Naive thymus-derived CD4-positive, alpha-beta T cell (primary cell): ENCODE data around the gene PKD2L2. TPM values are rescaled to one million over a fixed set of nuclear protein-coding genes. Genes with fewer than 3 reads are reported as not detected.
A peak's percentile ranks its signal among the peaks of the same experiment; 100 is the strongest.
"Not testable (repeated sequence)": the region's sequence is repeated elsewhere in the genome, so short reads cannot be mapped to it uniquely, and the experiment has no call there.

Experiments
- ATAC-seq: fragments of 150-1000 bp; cut with Tn5 transposase; 2 replicates; pipeline ENCODE4 v1.10.0; 2021; ENCODE audit warnings: mild to moderate bottlenecking, moderate library complexity
- CTCF ChIA-PET: fragments of 350-600 bp; sonication (Branson Sonifier 250); formaldehyde crosslinking; loops from one replicate; lab custom pipeline; 2021; ENCODE audit warnings: antibody characterized with exemption; lab: Charles Lee
- POLR2A ChIA-PET: fragments of 350-600 bp; sonication (Branson Sonifier 250); formaldehyde crosslinking; loops from one replicate; lab custom pipeline; 2021; ENCODE audit warnings: antibody characterized with exemption, inconsistent platforms; lab: Charles Lee
- DNase-seq, 9 donors: peaks; one replicate each; pipeline versions ENCODE4 v3.0.0 to v3.0.0-alpha.2; 2020 to 2022; ENCODE audit warnings: mixed read lengths in 1 of 9
- H3K27ac ChIP-seq: one replicate; pipeline ENCODE4 v1.7.0; 2013; ENCODE audit warnings: mild to moderate bottlenecking, low read depth, low read length, moderate library complexity
- H3K27me3 ChIP-seq, 2 donors: one replicate each; pipeline ENCODE4 v1.7.0; 2013; ENCODE audit warnings: low read length in 2 of 2, mild to moderate bottlenecking in 2 of 2, moderate library complexity in 2 of 2; ENCODE audit not compliant: control insufficient read depth in 2 of 2, insufficient read depth in 2 of 2
- H3K36me3 ChIP-seq, 3 experiments: 1 replicate in 2 of 3; 2 replicates in 1 of 3; pipeline ENCODE4 v1.7.0; 2013; ENCODE audit warnings: low read length in 3 of 3, mild to moderate bottlenecking in 3 of 3, moderate library complexity in 1 of 3; ENCODE audit not compliant: insufficient read depth in 3 of 3, control insufficient read depth in 2 of 3
- H3K4me1 ChIP-seq, 2 donors: one replicate each; pipeline ENCODE4 v1.7.0; 2013; ENCODE audit warnings: low read length in 2 of 2, mild to moderate bottlenecking in 2 of 2, moderate library complexity in 1 of 2; ENCODE audit not compliant: control insufficient read depth in 2 of 2, insufficient read depth in 2 of 2
- H3K4me3 ChIP-seq: 2 replicates; pipeline ENCODE4 v1.7.0; 2013; ENCODE audit warnings: mild to moderate bottlenecking, low read length
- H3K9me3 ChIP-seq, 3 experiments: 1 replicate in 2 of 3; 2 replicates in 1 of 3; pipeline ENCODE4 v1.7.0; 2013; ENCODE audit warnings: low read length in 3 of 3; ENCODE audit not compliant: control insufficient read depth in 2 of 3
- H3K27ac Mint-ChIP-seq, 9 donors: one replicate each; pipeline ENCODE4 v1.8.0; 2020 to 2022; ENCODE audit warnings: mixed read lengths in 9 of 9, mild to moderate bottlenecking in 8 of 9, moderate library complexity in 5 of 9, inconsistent platforms in 2 of 9
- H3K27me3 Mint-ChIP-seq, 5 donors: one replicate each; pipeline ENCODE4 v1.8.0; 2021 to 2022; ENCODE audit warnings: mixed read lengths in 5 of 5, mild to moderate bottlenecking in 1 of 5
- H3K36me3 Mint-ChIP-seq, 5 donors: one replicate each; pipeline ENCODE4 v1.8.0; 2020 to 2022; ENCODE audit warnings: mixed read lengths in 5 of 5, mild to moderate bottlenecking in 3 of 5, inconsistent platforms in 1 of 5
- H3K4me1 Mint-ChIP-seq, 7 donors: one replicate each; pipeline ENCODE4 v1.8.0; 2020 to 2022; ENCODE audit warnings: mixed read lengths in 7 of 7, mild to moderate bottlenecking in 3 of 7, inconsistent platforms in 1 of 7
- H3K4me3 Mint-ChIP-seq, 10 donors: one replicate each; pipeline ENCODE4 v1.8.0; 2020 to 2022; ENCODE audit warnings: mild to moderate bottlenecking in 10 of 10, mixed read lengths in 10 of 10, moderate library complexity in 6 of 10, inconsistent platforms in 2 of 10
- H3K9me3 Mint-ChIP-seq, 11 donors: one replicate each; pipeline ENCODE4 v1.8.0; 2020 to 2022; ENCODE audit warnings: mixed read lengths in 11 of 11, mild to moderate bottlenecking in 4 of 11, inconsistent platforms in 1 of 11, moderate library complexity in 1 of 11
- intact Hi-C, 2 donors: fragments of 100-400 bp; cut with micrococcal nuclease; formaldehyde crosslinking; loops; one replicate each; pipeline ENCODE4 v1.15.1; 2023
- polyA plus RNA-seq, 2 donors: library from polyadenylated mRNA; unstranded; fragments of 300-500 nt; fragmentation: Illumina TruSeq; gene quantifications; one replicate each; pipeline ENCODE4 v1.2.3, GENCODE V29; 2021
- total RNA-seq, 6 experiments: library from RNA in 5 of 6; stranded (reverse) in 5 of 6; gene quantifications; 1 replicate in 5 of 6; 2 replicates in 1 of 6; pipeline ENCODE4 v1.2.3 and lab custom pipeline; 2021 to 2026

The PKD2L2 gene
- total RNA-seq: under 1 TPM in 2 of 5 experiments, not detected in 3; 0.46 TPM
- 1 to 10 TPM in 1 of 2 donors, under 1 TPM in 1; 0.26 to 1.2 TPM for polyA plus RNA-seq
- total RNA-seq (lab: John Stamatoyannopoulos, UW): not detected

- peak within 1 kb of the TSS; percentile 73 for H3K4me3 ChIP-seq
- CTCF ChIA-PET: interaction anchor here (0.6 to 0.8 kb wide), 2 partner anchors 9 to 110 kb away, joined by 3 read pairs; no protein-coding TSS in a partner anchor
- intact Hi-C loops: loop anchor here (1.0 kb wide), 2 partner anchors 135 to 143 kb away; partner anchors contain the start of gene HNRNPA0 (in 2 of the 2)
Observed at GRCh38 chr5:137888863-137889759, at the start of gene PKD2L2. Gene PKD2L2 (plus strand): TSS chr5:137889457. CDS start chr5:137889492, 35 bp downstream.

DNA sequence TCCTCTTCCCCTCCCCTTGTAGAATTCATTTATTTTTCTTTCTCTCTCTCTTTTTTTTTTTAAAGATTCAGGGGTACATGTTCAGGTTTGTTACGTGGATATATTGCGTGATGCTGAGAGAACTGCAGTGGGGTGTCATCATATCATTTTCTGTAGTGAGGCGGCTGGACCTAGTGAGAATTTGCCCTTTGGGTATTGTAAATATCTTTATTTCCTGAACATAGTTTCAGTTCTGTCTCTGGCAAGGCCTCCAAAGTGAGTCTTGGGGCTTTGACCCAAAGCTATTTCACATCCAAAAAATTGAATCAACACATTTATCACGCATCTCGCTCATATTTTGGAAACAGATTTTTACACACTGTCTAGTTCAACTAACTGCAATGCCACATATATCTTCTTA lies 47.0 kb upstream of the PKD2L2 start:
- intact Hi-C loops: no loop called here
- Mint-ChIP-seq H3K27ac (no peak overlapping the region), H3K4me3 (no peak overlapping the region), H3K9me3 (no peaks in the 10 kb centered on the region), H3K27me3 (peaks cover 0 to 5% (median 0%) of the 10 kb centered on the region in 5 donors), H3K4me1 (peaks cover 0 to 6% (median 0%) of the 10 kb centered on the region in 7 donors), H3K36me3 (peaks cover 0 to 22% (median 9%) of the 10 kb centered on the region in 5 donors)
- DNase-seq: no peak
- Histone ChIP-seq H3K27ac (no peak overlapping the region), H3K4me3 (no peak overlapping the region), H3K9me3 (no peaks in the 10 kb centered on the region), H3K27me3 (no peaks in the 10 kb centered on the region), H3K4me1 (no peaks in the 10 kb centered on the region), H3K36me3 (no peaks in the 10 kb centered on the region)
- POLR2A ChIA-PET: no interaction called here
- CTCF ChIA-PET: no interaction called here
- ATAC-seq: no peak

More at GRCh38 chr5:137888863-137889759, at the start of gene PKD2L2:
- Mint-ChIP-seq H3K27ac (peak within 1 kb of the TSS; percentile 87 to 96 (median 95)), H3K36me3 (no peaks in the 10 kb centered on the region), H3K9me3 (no peaks in the 10 kb centered on the region), H3K27me3 (peaks cover 0 to 4% (median 0%) of the 10 kb centered on the region in 5 donors), H3K4me3 (peak within 1 kb of the TSS; percentile 85 to 95 (median 92)), H3K4me1 (peaks cover 9 to 37% (median 25%) of the 10 kb centered on the region in 7 donors)
- peak; percentile 99 for ATAC-seq
- peak; percentile 62 to 82 (median 78) for DNase-seq
- Histone ChIP-seq H3K4me1 (peaks cover 4 to 12% of the 10 kb centered on the region in 2 donors), H3K27ac (peak within 1 kb of the TSS; percentile 81), H3K27me3 (no peaks in the 10 kb centered on the region), H3K9me3 (no peaks in the 10 kb centered on the region), H3K36me3 (no peaks in the 10 kb centered on the region)
- POLR2A ChIA-PET: interaction anchor here (0.7 to 1.6 kb wide), 12 partner anchors 9 to 1404 kb away, joined by 3 to 5 read pairs (median 3); partner anchors contain the start of genes HNRNPA0 and HSPA9

GRCh38 chr5:137843676-137844299 lies 45.5 kb upstream of the PKD2L2 start:
- Mint-ChIP-seq H3K27me3 (peaks cover 0 to 5% (median 0%) of the 10 kb centered on the region in 5 donors), H3K36me3 (peaks cover 0 to 22% (median 9%) of the 10 kb centered on the region in 5 donors), H3K4me1 (peaks cover 0 to 6% (median 0%) of the 10 kb centered on the region in 7 donors), H3K9me3 (no peaks in the 10 kb centered on the region), H3K27ac (no peak overlapping the region), H3K4me3 (no peak overlapping the region)
- Histone ChIP-seq H3K4me1 (no peaks in the 10 kb centered on the region), H3K27ac (no peak overlapping the region), H3K36me3 (no peaks in the 10 kb centered on the region), H3K27me3 (no peaks in the 10 kb centered on the region), H3K4me3 (no peak overlapping the region), H3K9me3 (no peaks in the 10 kb centered on the region)
- ATAC-seq (no peak), DNase-seq (no peak)
- intact Hi-C loops: no loop called here
- ChIA-PET CTCF (no interaction called here), POLR2A (no interaction called here)

DNA sequence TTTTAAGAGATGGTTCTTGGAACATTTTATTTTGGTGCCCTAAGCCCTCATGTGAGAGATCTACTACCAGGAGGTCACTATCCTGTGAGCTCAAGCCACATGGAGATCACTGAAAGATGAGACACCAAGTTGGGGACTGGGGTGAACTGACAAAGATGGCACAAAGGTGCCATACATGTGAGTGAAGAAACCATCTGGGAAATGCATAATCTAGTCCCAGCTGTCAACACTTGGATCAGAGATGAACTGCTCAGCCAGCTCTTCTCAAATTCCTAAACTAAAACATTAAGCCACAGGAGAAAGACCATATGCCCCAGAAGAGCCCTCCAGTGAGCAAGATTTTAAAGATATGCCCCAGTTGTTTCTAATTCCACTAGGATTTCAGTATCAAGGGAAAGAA lies 43.8 kb upstream of the PKD2L2 start:
- intact Hi-C loops: no loop called here
- no peak overlapping the region for H3K27ac Mint-ChIP-seq

DNA sequence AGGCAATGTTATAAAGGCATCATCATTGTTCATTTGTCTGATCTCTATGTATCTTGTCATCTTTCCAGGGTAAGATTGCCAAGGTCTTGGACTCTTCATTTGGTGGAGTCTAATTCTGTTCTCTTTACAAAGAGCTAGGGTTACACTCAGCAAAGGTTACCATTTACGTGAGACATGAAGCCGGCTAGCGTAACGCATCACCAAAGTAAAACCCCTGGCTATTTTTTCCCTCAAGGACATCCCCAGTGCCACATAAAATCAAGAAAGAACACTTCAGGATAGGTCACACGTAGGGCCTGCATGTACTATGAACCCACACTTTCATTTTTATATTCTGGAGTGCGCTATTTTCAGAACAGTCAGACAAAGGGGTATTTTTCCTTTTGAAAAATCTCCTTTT lies 41.6 kb upstream of the PKD2L2 start:
- H3K4me1 Mint-ChIP-seq: peaks cover 0 to 6% (median 0%) of the 10 kb centered on the region in 7 donors
- no peaks in the 10 kb centered on the region for H3K36me3 ChIP-seq
- CTCF ChIA-PET: no interaction called here
- no peaks in the 10 kb centered on the region for H3K9me3 ChIP-seq
- peaks cover 0 to 26% (median 19%) of the 10 kb centered on the region in 5 donors for H3K36me3 Mint-ChIP-seq
- no peak for DNase-seq
- POLR2A ChIA-PET: no interaction called here
- H3K9me3 Mint-ChIP-seq: peaks cover 0 to 2% (median 0%) of the 10 kb centered on the region in 11 donors
- H3K4me3 Mint-ChIP-seq: no peak overlapping the region
- H3K27ac ChIP-seq: no peak overlapping the region
- no peaks in the 10 kb centered on the region for H3K27me3 ChIP-seq
- no peak overlapping the region for H3K4me3 ChIP-seq
- ATAC-seq: no peak
- H3K4me1 ChIP-seq: no peaks in the 10 kb centered on the region
- intact Hi-C loops: no loop called here
- no peaks in the 10 kb centered on the region for H3K27me3 Mint-ChIP-seq
- no peak overlapping the region for H3K27ac Mint-ChIP-seq

More for the DNA sequence above, 43.8 kb upstream of the PKD2L2 start:
- Histone ChIP-seq H3K27ac (no peak overlapping the region), H3K27me3 (no peaks in the 10 kb centered on the region), H3K4me3 (no peak overlapping the region), H3K4me1 (no peaks in the 10 kb centered on the region), H3K9me3 (no peaks in the 10 kb centered on the region), H3K36me3 (no peaks in the 10 kb centered on the region)
- Mint-ChIP-seq H3K36me3 (peaks cover 0 to 22% (median 9%) of the 10 kb centered on the region in 5 donors), H3K4me1 (peaks cover 0 to 6% (median 0%) of the 10 kb centered on the region in 7 donors), H3K4me3 (no peak overlapping the region), H3K9me3 (no peaks in the 10 kb centered on the region), H3K27me3 (no peaks in the 10 kb centered on the region)
- ChIA-PET CTCF (no interaction called here), POLR2A (no interaction called here)
- ATAC-seq (no peak), DNase-seq (no peak)

DNA sequence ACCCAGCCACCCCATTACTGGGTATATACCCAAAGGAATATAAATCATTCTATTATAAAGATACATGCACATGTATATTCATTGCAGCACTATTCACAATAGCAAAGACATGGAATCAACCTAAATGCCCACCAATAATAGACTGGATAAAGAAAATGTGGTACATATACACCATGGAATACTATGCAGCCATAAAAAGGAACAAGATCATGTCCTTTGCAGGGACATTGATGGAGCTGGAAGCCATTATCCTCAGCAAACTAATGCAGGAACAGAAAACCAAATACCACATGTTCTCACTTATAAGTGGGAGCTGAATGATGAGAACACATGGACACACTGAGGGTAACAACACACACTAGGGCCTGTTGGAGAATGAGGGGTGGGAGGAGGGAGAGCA lies 36.1 kb upstream of the PKD2L2 start:
- peaks cover 0 to 20% (median 11%) of the 10 kb centered on the region in 5 donors for H3K36me3 Mint-ChIP-seq
- H3K9me3 ChIP-seq, H3K4me3 Mint-ChIP-seq, H3K9me3 Mint-ChIP-seq, H3K4me3 ChIP-seq, H3K27me3 ChIP-seq, H3K27ac ChIP-seq, ATAC-seq, H3K4me1 ChIP-seq, H3K27ac Mint-ChIP-seq, H3K27me3 Mint-ChIP-seq, intact Hi-C loops, CTCF ChIA-PET, DNase-seq, H3K36me3 ChIP-seq: not testable (repeated sequence)
- peaks cover 4 to 14% (median 13%) of the 10 kb centered on the region in 7 donors for H3K4me1 Mint-ChIP-seq
- POLR2A ChIA-PET: interaction anchor here (0.6 kb wide), 1 partner anchor 44 kb away, joined by 3 read pairs; no protein-coding TSS in a partner anchor
